Neural crest cell (in vitro differentiated cells): Measurements from ENCODE around the gene DNAJC15. TPM values are rescaled to one million over a fixed set of nuclear protein-coding genes. Genes with fewer than 3 reads are reported as not detected.
"Not testable (repeated sequence)": the region's sequence is repeated elsewhere in the genome, so short reads cannot be mapped to it uniquely, and the experiment has no call there.

Source experiments
- DNase-seq: peaks from one replicate; pipeline ENCODE4 v3.0.0; 2021; ENCODE audit warnings: low read depth, mixed read lengths, low spot score
- H3K27ac Mint-ChIP-seq: one replicate; pipeline ENCODE4 v1.8.0; 2021; ENCODE audit warnings: mild to moderate bottlenecking, mixed read lengths; ENCODE audit not compliant: unreplicated experiment
- H3K27me3 Mint-ChIP-seq: 2 replicates; pipeline ENCODE4 v1.8.0; 2021; ENCODE audit warnings: low read depth, mild to moderate bottlenecking, mixed read lengths
- H3K36me3 Mint-ChIP-seq: 2 replicates; pipeline ENCODE4 v1.8.0; 2021; ENCODE audit warnings: low read depth, mild to moderate bottlenecking, mixed read lengths
- H3K4me1 Mint-ChIP-seq: 2 replicates; pipeline ENCODE4 v1.8.0; 2021; ENCODE audit warnings: mixed read lengths
- H3K4me3 Mint-ChIP-seq: one replicate; pipeline ENCODE4 v1.8.0; 2021; ENCODE audit warnings: mild to moderate bottlenecking, mixed read lengths
- H3K9me3 Mint-ChIP-seq: 2 replicates; pipeline ENCODE4 v1.8.0; 2021; ENCODE audit warnings: mixed read lengths
- total RNA-seq: library from RNA; stranded (reverse); gene quantifications from 2 replicates; pipeline ENCODE4 v1.2.1, GENCODE V29; 2021
- TF ChIP-seq, protein P1 (sequence below): fragments of 200-600 bp; sonication (generic); conservative IDR thresholded peaks from 2 replicates; pipeline ENCODE4 v1.5.0; 2021; ENCODE audit warnings: antibody characterized with exemption, mild to moderate bottlenecking

DNAJC15 gene
- total RNA-seq, 1 donor from 2014 or later: 14.7 TPM

- no peak overlapping the region for H3K27ac Mint-ChIP-seq
These were observed 38.3 kb downstream of the DNAJC15 start for GRCh38 chr13:43061496-43062280.

DNA sequence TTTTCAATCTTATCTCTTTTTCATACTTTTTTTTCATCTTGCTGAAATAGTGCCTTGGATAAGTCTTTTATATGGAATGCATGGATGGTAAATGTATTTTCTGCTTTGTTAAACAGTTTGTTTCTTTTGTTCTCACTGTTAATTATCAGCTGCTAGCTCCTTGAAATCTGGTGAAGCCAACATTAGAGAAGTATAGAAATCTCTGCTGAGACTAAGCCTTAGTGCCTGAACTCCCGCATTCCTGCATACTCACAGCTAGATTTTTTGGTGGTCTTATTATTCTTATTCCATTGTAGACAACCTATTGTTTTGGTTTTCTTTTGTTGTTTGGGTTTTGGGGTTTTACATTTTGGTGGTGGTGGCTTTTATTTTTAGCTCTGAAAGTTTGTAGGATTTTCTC is 48.4 kb downstream of the DNAJC15 start:
- Mint-ChIP-seq H3K4me1 (peaks cover 14% of the 10 kb centered on the region), H3K9me3 (no peaks in the 10 kb centered on the region), H3K27ac (peak overlapping the region; percentile 64), H3K4me3 (no peak overlapping the region), H3K27me3 (no peaks in the 10 kb centered on the region), H3K36me3 (peaks cover 11% of the 10 kb centered on the region)
- no peak for DNase-seq
- TF ChIP-seq, protein P1, sequence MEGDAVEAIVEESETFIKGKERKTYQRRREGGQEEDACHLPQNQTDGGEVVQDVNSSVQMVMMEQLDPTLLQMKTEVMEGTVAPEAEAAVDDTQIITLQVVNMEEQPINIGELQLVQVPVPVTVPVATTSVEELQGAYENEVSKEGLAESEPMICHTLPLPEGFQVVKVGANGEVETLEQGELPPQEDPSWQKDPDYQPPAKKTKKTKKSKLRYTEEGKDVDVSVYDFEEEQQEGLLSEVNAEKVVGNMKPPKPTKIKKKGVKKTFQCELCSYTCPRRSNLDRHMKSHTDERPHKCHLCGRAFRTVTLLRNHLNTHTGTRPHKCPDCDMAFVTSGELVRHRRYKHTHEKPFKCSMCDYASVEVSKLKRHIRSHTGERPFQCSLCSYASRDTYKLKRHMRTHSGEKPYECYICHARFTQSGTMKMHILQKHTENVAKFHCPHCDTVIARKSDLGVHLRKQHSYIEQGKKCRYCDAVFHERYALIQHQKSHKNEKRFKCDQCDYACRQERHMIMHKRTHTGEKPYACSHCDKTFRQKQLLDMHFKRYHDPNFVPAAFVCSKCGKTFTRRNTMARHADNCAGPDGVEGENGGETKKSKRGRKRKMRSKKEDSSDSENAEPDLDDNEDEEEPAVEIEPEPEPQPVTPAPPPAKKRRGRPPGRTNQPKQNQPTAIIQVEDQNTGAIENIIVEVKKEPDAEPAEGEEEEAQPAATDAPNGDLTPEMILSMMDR: no peak

More at GRCh38 chr13:43061496-43062280, 38.3 kb downstream of the DNAJC15 start:
- TF ChIP-seq, protein P1: no peak
- Mint-ChIP-seq H3K4me3 (no peak overlapping the region), H3K27me3 (no peaks in the 10 kb centered on the region), H3K4me1 (peaks cover 53% of the 10 kb centered on the region), H3K36me3 (peaks cover 37% of the 10 kb centered on the region), H3K9me3 (peaks cover 8% of the 10 kb centered on the region)
- DNase-seq: no peak

DNA sequence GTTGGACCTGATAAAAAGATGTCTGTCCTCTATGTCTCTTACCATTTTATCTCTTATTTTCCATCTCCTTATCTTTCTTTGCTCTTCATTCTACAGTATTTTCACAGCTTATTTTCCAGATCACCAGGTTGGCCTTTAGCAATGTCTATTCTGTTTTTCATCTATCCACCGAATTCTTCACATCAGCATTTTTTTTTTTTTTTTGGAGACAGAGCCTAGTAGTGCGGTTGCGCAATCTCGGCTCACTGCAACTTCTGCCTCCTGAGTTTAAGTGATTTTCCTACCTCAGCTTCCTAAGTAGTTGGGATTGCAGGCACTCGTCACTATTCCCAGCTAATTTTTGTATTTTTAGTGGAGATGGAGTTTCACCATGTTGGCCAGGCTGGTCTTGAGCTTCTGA is 49.0 kb downstream of the DNAJC15 start:
- no peak overlapping the region for H3K27ac Mint-ChIP-seq
- no peaks in the 10 kb centered on the region for H3K27me3 Mint-ChIP-seq
- TF ChIP-seq, protein P1: no peak
- no peak overlapping the region for H3K4me3 Mint-ChIP-seq
- H3K9me3 Mint-ChIP-seq: no peaks in the 10 kb centered on the region
- H3K4me1 Mint-ChIP-seq: peaks cover 19% of the 10 kb centered on the region
- DNase-seq: no peak
- peaks cover 11% of the 10 kb centered on the region for H3K36me3 Mint-ChIP-seq

- peaks cover 30% of the 10 kb centered on the region for H3K4me1 Mint-ChIP-seq
- DNase-seq: no peak
- peaks cover 11% of the 10 kb centered on the region for H3K36me3 Mint-ChIP-seq
- H3K9me3 Mint-ChIP-seq: no peaks in the 10 kb centered on the region
- H3K4me3 Mint-ChIP-seq: no peak overlapping the region
- TF ChIP-seq, protein P1: no peak
- H3K27me3 Mint-ChIP-seq: no peaks in the 10 kb centered on the region
- H3K27ac Mint-ChIP-seq: no peak overlapping the region
These were observed 51.6 kb downstream of the DNAJC15 start for GRCh38 chr13:43074824-43075510.

- H3K36me3 Mint-ChIP-seq: peaks cover 16% of the 10 kb centered on the region
- peaks cover 30% of the 10 kb centered on the region for H3K4me1 Mint-ChIP-seq
- not testable (repeated sequence) for H3K27ac Mint-ChIP-seq, H3K27me3 Mint-ChIP-seq, DNase-seq, H3K4me3 Mint-ChIP-seq, H3K9me3 Mint-ChIP-seq
These were observed 52.1 kb downstream of the DNAJC15 start for GRCh38 chr13:43075511-43075902.

GRCh38 chr13:43077046-43077445 is 53.7 kb downstream of the DNAJC15 start:
- Mint-ChIP-seq H3K4me1 (peaks cover 25% of the 10 kb centered on the region), H3K27ac (peak overlapping the region; percentile 38), H3K27me3 (no peaks in the 10 kb centered on the region), H3K4me3 (no peak overlapping the region), H3K36me3 (peaks cover 20% of the 10 kb centered on the region), H3K9me3 (no peaks in the 10 kb centered on the region)
- TF ChIP-seq, protein P1: no peak
- DNase-seq: no peak
